Keratinocyte (primary cell): ENCODE data around the gene BANF2. TPM values are rescaled to one million over a fixed set of nuclear protein-coding genes. Genes with fewer than 3 reads are reported as not detected.

Experiments
- DNase-seq: peaks from one replicate; pipeline ENCODE4 v3.0.0-alpha.2; 2011; ENCODE audit warnings: low read depth, missing footprints, low spot score
- FAIRE-seq: peaks from 2 replicates; lab custom pipeline; 2011; peaks lifted over from hg19 to GRCh38; lab: Jason Lieb, UNC
- H2AFZ ChIP-seq: 2 replicates; pipeline ENCODE4 v1.6.0; 2012; ENCODE audit warnings: low read length, control low read depth, inconsistent platforms; ENCODE audit not compliant: control insufficient read depth
- H3K27ac ChIP-seq: 2 replicates; pipeline ENCODE4 v1.5.1; 2011; ENCODE audit warnings: low read length; ENCODE audit not compliant: control insufficient read depth, insufficient read depth
- H3K27me3 ChIP-seq: 3 replicates; pipeline ENCODE4 v1.6.0; 2011; ENCODE audit warnings: low read length; ENCODE audit not compliant: control insufficient read depth, insufficient read depth; ENCODE audit errors: extremely low read depth
- H3K36me3 ChIP-seq, 2 experiments: 2 replicates in 1 of 2; 3 replicates in 1 of 2; pipeline ENCODE4 v1.5.1; 2011; ENCODE audit warnings: low read length in 2 of 2, mild to moderate bottlenecking in 1 of 2; ENCODE audit not compliant: control insufficient read depth in 2 of 2, insufficient read depth in 2 of 2; ENCODE audit errors: extremely low read depth in 1 of 2
- H3K4me1 ChIP-seq: 3 replicates; pipeline ENCODE4 v1.5.1; 2011; ENCODE audit warnings: low read length; ENCODE audit not compliant: control insufficient read depth, insufficient read depth; ENCODE audit errors: extremely low read depth
- H3K4me2 ChIP-seq: 3 replicates; pipeline ENCODE4 v1.6.0; 2011; ENCODE audit warnings: low read depth, low read length; ENCODE audit not compliant: control insufficient read depth, insufficient read depth; ENCODE audit errors: extremely low read depth
- H3K4me3 ChIP-seq, 3 experiments: fragments of 200-600 bp in 1 of 3; sonication (generic) in 1 of 3; 2 replicates in 2 of 3; 3 replicates in 1 of 3; pipeline ENCODE4 v1.5.1; 2011 to 2016; ENCODE audit warnings: low read length in 3 of 3, mild to moderate bottlenecking in 3 of 3, control low read depth in 2 of 3, inconsistent platforms in 1 of 3, low read depth in 1 of 3, mixed read lengths in 1 of 3, mixed run types in 1 of 3, moderate library complexity in 1 of 3; ENCODE audit not compliant: control insufficient read depth in 2 of 3, insufficient read depth in 2 of 3; ENCODE audit errors: extremely low read depth in 1 of 3
- H3K79me2 ChIP-seq: 2 replicates; pipeline ENCODE4 v1.6.0; 2012; ENCODE audit warnings: low read length; ENCODE audit not compliant: control insufficient read depth, insufficient read depth
- H3K9ac ChIP-seq: 3 replicates; pipeline ENCODE4 v1.6.0; 2011; ENCODE audit warnings: low read length; ENCODE audit not compliant: control insufficient read depth, insufficient read depth; ENCODE audit errors: extremely low read depth
- H3K9me1 ChIP-seq: 3 replicates; pipeline ENCODE4 v1.6.0; 2011; ENCODE audit warnings: low read length; ENCODE audit not compliant: control insufficient read depth, insufficient read depth; ENCODE audit errors: extremely low read depth
- H3K9me3 ChIP-seq: 2 replicates; pipeline ENCODE4 v1.5.1; 2012; ENCODE audit warnings: low read depth, low read length; ENCODE audit not compliant: control insufficient read depth
- H4K20me1 ChIP-seq: 3 replicates; pipeline ENCODE4 v1.6.0; 2011; ENCODE audit warnings: low read length; ENCODE audit not compliant: control insufficient read depth, insufficient read depth; ENCODE audit errors: extremely low read depth
- CTCF ChIP-seq, 3 experiments: IDR thresholded peaks in 1 of 3; conservative IDR thresholded peaks in 1 of 3; optimal IDR thresholded peaks in 1 of 3; 2 replicates in 2 of 3; 3 replicates in 1 of 3; pipeline versions ENCODE3 to v1.5.1; 2011; ENCODE audit warnings: low read length in 3 of 3, mild to moderate bottlenecking in 3 of 3, moderate library complexity in 2 of 3, control low read depth in 1 of 3, inconsistent platforms in 1 of 3; ENCODE audit not compliant: insufficient read depth in 2 of 3; ENCODE audit errors: extremely low read depth in 1 of 3
- EZH2 ChIP-seq: IDR thresholded peaks from one replicate; pipeline ENCODE4 v1.6.1; 2012; ENCODE audit warnings: inconsistent platforms, mild to moderate bottlenecking, low read length, moderate library complexity
- dilution Hi-C: fragments of 300-500 bp; cut with MboI; formaldehyde crosslinking; loops from one replicate; pipeline ENCODE4 v1.7.0; 2020; ENCODE audit warnings: low sequenced_read_pairs; ENCODE audit not compliant: extremely low pct_ligation_motif_present
- polyA plus RNA-seq, 5 experiments: library from polyadenylated mRNA; depleted of rRNA in 3 of 5; stranded (reverse) in 3 of 5; stranded (forward) in 1 of 5; unstranded in 1 of 5; fragments of >200 nt; gene quantifications; 1 replicate in 1 of 5; 2 replicates in 3 of 5; 3 replicates in 1 of 5; pipeline versions ENCODE4 v1.2.1 to v1.2.3, GENCODE V29; 2011 to 2012; ENCODE audit warnings: missing spikeins in 2 of 5, low read depth in 1 of 5, low replicate concordance in 1 of 5

BANF2 gene
- polyA plus RNA-seq, 1 donor (not counting 4 experiments of a cell fraction or from before 2014, with no cell fraction given), result not detected

DNA sequence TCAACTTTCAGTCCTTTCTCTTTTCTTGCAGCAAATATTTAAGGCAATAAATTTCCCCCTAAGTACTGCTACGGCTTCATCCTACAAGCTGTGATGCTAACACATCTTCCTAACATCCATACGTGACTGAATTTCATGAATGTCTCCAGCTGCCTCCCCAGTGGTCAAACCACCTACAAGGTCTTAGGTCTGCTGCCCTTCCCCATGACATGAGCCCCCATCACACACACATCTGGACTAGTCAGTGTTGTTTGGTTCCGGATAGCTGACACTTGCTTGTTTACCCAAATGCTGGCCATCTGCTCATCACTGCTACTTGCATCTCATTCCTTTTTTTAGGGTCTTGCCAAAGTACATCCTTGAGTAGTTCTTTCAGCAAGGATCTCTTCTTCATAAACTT lies 32.3 kb upstream of the BANF2 start:
- H3K4me3 ChIP-seq, result no peak overlapping the region
- dilution Hi-C loops, result no loop called here
- no peak overlapping the region for H3K9ac ChIP-seq
- DNase-seq (no peak), FAIRE-seq (no peak)
- H3K4me1 ChIP-seq, result no peaks in the 10 kb centered on the region
- no peaks in the 10 kb centered on the region for H3K27me3 ChIP-seq
- H3K4me2 ChIP-seq, result no peak overlapping the region
- no peak for TF ChIP-seq EZH2
- TF ChIP-seq CTCF (optimal IDR thresholded peaks at IDR 0.05 in 1 of 3, IDR thresholded peaks at IDR 0.05 in 1 of 3, conservative IDR thresholded peaks at IDR 0.05 in 1 of 3; ENCODE audit: extremely low read depth in 1 of 3, insufficient read depth in 2 of 3, low read length in 3 of 3), result no peak
- H3K27ac ChIP-seq, result no peak overlapping the region
- H3K9me3 ChIP-seq, result no peaks in the 10 kb centered on the region
- H3K79me2 ChIP-seq, result peaks cover 85% of the 10 kb centered on the region
- H3K36me3 ChIP-seq, result peaks cover 6 to 13% of the 10 kb centered on the region in 2 experiments
- peaks cover 6% of the 10 kb centered on the region for H4K20me1 ChIP-seq
- H3K9me1 ChIP-seq, result no peaks in the 10 kb centered on the region
- H2AFZ ChIP-seq, result no peak overlapping the region

DNA sequence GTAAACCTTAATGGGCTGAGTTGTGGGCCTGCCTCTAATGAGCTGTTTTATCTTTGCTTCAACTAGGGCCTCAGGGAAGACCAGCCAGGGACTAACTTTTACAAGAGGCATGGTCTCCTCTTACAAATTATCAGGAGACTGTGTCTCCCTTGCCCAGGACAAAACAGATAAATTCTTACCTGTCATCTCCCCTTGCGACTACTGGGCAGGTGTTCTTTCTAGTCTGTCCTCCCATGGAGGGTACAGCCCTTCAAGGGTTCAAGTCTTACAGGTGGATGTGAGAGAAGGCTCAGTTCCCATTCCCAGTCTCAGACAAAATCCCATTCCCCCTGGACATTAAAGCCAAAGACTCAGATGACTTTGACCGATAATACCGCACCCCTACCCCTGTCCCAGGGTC lies 31.3 kb upstream of the BANF2 start:
- no peak overlapping the region for H2AFZ ChIP-seq
- no peak overlapping the region for H3K9ac ChIP-seq
- no peaks in the 10 kb centered on the region for H3K4me1 ChIP-seq
- H3K9me3 ChIP-seq, result no peaks in the 10 kb centered on the region
- H3K79me2 ChIP-seq, result peaks cover 85% of the 10 kb centered on the region
- H3K4me2 ChIP-seq, result no peak overlapping the region
- no peak overlapping the region for H3K27ac ChIP-seq
- peaks cover 6 to 13% of the 10 kb centered on the region in 2 experiments for H3K36me3 ChIP-seq
- no peak overlapping the region for H3K4me3 ChIP-seq
- H3K27me3 ChIP-seq, result no peaks in the 10 kb centered on the region
- FAIRE-seq (no peak), DNase-seq (no peak)
- H4K20me1 ChIP-seq, result peaks cover 8% of the 10 kb centered on the region
- no peaks in the 10 kb centered on the region for H3K9me1 ChIP-seq
- TF ChIP-seq CTCF (optimal IDR thresholded peaks at IDR 0.05 in 1 of 3, IDR thresholded peaks at IDR 0.05 in 1 of 3, conservative IDR thresholded peaks at IDR 0.05 in 1 of 3; ENCODE audit: extremely low read depth in 1 of 3, insufficient read depth in 2 of 3, low read length in 3 of 3) (no peak), EZH2 (no peak)
- dilution Hi-C loops, result no loop called here
